ENCODE measurements around the gene CRTAP. TPM values are rescaled to one million over a fixed set of nuclear protein-coding genes. Genes with fewer than 3 reads are reported as not detected.
"Not testable (repeated sequence)": the region's sequence is repeated elsewhere in the genome, so short reads cannot be mapped to it uniquely, and the experiment has no call there.

The CRTAP gene
- total and polyA plus RNA-seq, 10 donors = 37.9 to 156 (median 96.5) TPM

- 77 to 85% (median 80%) methylated on average over 3 of the region's 3 CpGs for WGBS, 5 donors
- Histone ChIP-seq H3K4me1 (peaks cover 0 to 8% (median 0%) of the 10 kb centered on the region in 6 donors), H3K27ac (no peak overlapping the region), H3K9me3 (no peaks in the 10 kb centered on the region), H3K4me3 (no peak overlapping the region), H3K36me3 (no peaks in the 10 kb centered on the region), H3K27me3 (replicated peaks in 1 of 7) (no peaks in the 10 kb centered on the region)
- TF ChIP-seq POLR2A (IDR thresholded peaks at IDR 0.05) = no peak
- no peak for TF ChIP-seq POLR2AphosphoS5 (IDR thresholded peaks at IDR 0.05)
- TF ChIP-seq CTCF (IDR thresholded peaks at IDR 0.05 in 8 of 11, conservative IDR thresholded peaks at IDR 0.05 in 3 of 11) = no peak
- DNase-seq = no peak
- intact Hi-C loops (cut with DNase I; ENCODE audit: low total_unique reads) = no loop called here
These were observed 46.2 kb downstream of the CRTAP start for GRCh38 chr3:33159981-33160380.

- H3K36me3 ChIP-seq; H3K9me3 ChIP-seq; H3K4me3 ChIP-seq; intact Hi-C loops (cut with DNase I; ENCODE audit: low total_unique reads); H3K27me3 ChIP-seq (replicated peaks in 1 of 7); H3K27ac ChIP-seq; H3K4me1 ChIP-seq; DNase-seq: not testable (repeated sequence)
- 78 to 92% (median 87%) methylated on average over 5 of the region's 5 CpGs for WGBS, 5 donors
These were observed 48.8 kb downstream of the CRTAP start for GRCh38 chr3:33162621-33163020.

- no peak for TF ChIP-seq POLR2AphosphoS5 (IDR thresholded peaks at IDR 0.05)
- no peak for TF ChIP-seq CTCF (IDR thresholded peaks at IDR 0.05 in 8 of 11, conservative IDR thresholded peaks at IDR 0.05 in 3 of 11)
- TF ChIP-seq POLR2A (IDR thresholded peaks at IDR 0.05) = no peak
- Histone ChIP-seq H3K36me3 (no peaks in the 10 kb centered on the region), H3K27me3 (replicated peaks in 1 of 7) (no peaks in the 10 kb centered on the region), H3K9me3 (no peaks in the 10 kb centered on the region), H3K4me1 (peaks cover 0 to 8% (median 0%) of the 10 kb centered on the region in 6 donors), H3K27ac (no peak overlapping the region), H3K4me3 (no peak overlapping the region)
- no peak for DNase-seq
- WGBS, 5 donors = 87 to 96% (median 92%) methylated on average over 1 of the region's 1 CpG
- intact Hi-C loops (cut with DNase I; ENCODE audit: low total_unique reads) = no loop called here
These were observed 51.6 kb downstream of the CRTAP start for GRCh38 chr3:33165372-33165771.

- no peaks in the 10 kb centered on the region for H3K9me3 ChIP-seq
- no peak for DNase-seq
- intact Hi-C loops (cut with DNase I; ENCODE audit: low total_unique reads) = no loop called here
- H3K4me1 ChIP-seq = peaks cover 0 to 8% (median 0%) of the 10 kb centered on the region in 6 donors
- no peaks in the 10 kb centered on the region for H3K36me3 ChIP-seq
- H3K27me3 ChIP-seq (replicated peaks in 1 of 7) = no peaks in the 10 kb centered on the region
- 79 to 97% (median 87%) methylated on average over 2 of the region's 2 CpGs for WGBS, 5 donors
- no peak overlapping the region for H3K27ac ChIP-seq
- H3K4me3 ChIP-seq = no peak overlapping the region
- TF ChIP-seq POLR2AphosphoS5 (IDR thresholded peaks at IDR 0.05) = no peak
- no peak for TF ChIP-seq CTCF (IDR thresholded peaks at IDR 0.05 in 8 of 11, conservative IDR thresholded peaks at IDR 0.05 in 3 of 11)
- no peak for TF ChIP-seq POLR2A (IDR thresholded peaks at IDR 0.05)
These were observed 52.3 kb downstream of the CRTAP start for GRCh38 chr3:33166095-33166494.

GRCh38 chr3:33167284-33167683, 53.5 kb downstream of the CRTAP start:
- 77 to 87% (median 78%) methylated on average over 3 of the region's 3 CpGs for WGBS, 5 donors
- no peak for DNase-seq
- Histone ChIP-seq H3K27ac (no peak overlapping the region), H3K9me3 (no peaks in the 10 kb centered on the region), H3K4me1 (peaks cover 0 to 10% (median 0%) of the 10 kb centered on the region in 6 donors), H3K36me3 (no peaks in the 10 kb centered on the region), H3K4me3 (no peak overlapping the region), H3K27me3 (replicated peaks in 1 of 7) (no peaks in the 10 kb centered on the region)
- TF ChIP-seq POLR2AphosphoS5 (IDR thresholded peaks at IDR 0.05) (no peak), POLR2A (IDR thresholded peaks at IDR 0.05) (no peak), CTCF (IDR thresholded peaks at IDR 0.05 in 8 of 11, conservative IDR thresholded peaks at IDR 0.05 in 3 of 11) (no peak)
- intact Hi-C loops (cut with DNase I; ENCODE audit: low total_unique reads) = no loop called here
